ENCODE results near the gene TNFRSF14.

TNFRSF14 gene

GRCh38 chr1:2583331-2583791, 27.2 kb downstream of the TNFRSF14 start:
- no peaks in the 10 kb centered on the region for H3K79me2 ChIP-seq (ENCODE audit: control insufficient read depth, low read length)
- no peak for TF ChIP-seq CTCF (IDR thresholded peaks at IDR 0.05; ENCODE audit: low read depth, low read length, poor library complexity, severe bottlenecking)
- no peak for TF ChIP-seq EZH2phosphoT487 (IDR thresholded peaks at IDR 0.05; ENCODE audit: borderline replicate concordance, low read length)
- no peaks in the 10 kb centered on the region for H4K20me1 ChIP-seq (ENCODE audit: control insufficient read depth, insufficient read depth, low read depth, low read length)
- H3K4me1 ChIP-seq (ENCODE audit: control insufficient read depth, low read length) = peaks cover 71% of the 10 kb centered on the region
- no peak overlapping the region for H3K27ac ChIP-seq (ENCODE audit: low read depth, low read length)
- H3K36me3 ChIP-seq (ENCODE audit: control insufficient read depth, low read length) = peaks cover 14% of the 10 kb centered on the region
- H3K4me2 ChIP-seq (ENCODE audit: low read length) = 0 out of 2 replicates have a peak overlapping the region, but pooled peaks have one; percentile 88
- H3F3A ChIP-seq (ENCODE audit: control insufficient read depth, insufficient read depth) = peaks cover 12% of the 10 kb centered on the region
- H3K9me2 ChIP-seq (replicated peaks; ENCODE audit: control insufficient read depth, low read length) = no peaks in the 10 kb centered on the region
- no peaks in the 10 kb centered on the region for H3K27me3 ChIP-seq (ENCODE audit: control insufficient read depth, low read length)
- no peak overlapping the region for H3K4me3 ChIP-seq (ENCODE audit: low read length)
- no peaks in the 10 kb centered on the region for H3K9me3 ChIP-seq (ENCODE audit: control insufficient read depth, insufficient read depth, low read length)

DNA sequence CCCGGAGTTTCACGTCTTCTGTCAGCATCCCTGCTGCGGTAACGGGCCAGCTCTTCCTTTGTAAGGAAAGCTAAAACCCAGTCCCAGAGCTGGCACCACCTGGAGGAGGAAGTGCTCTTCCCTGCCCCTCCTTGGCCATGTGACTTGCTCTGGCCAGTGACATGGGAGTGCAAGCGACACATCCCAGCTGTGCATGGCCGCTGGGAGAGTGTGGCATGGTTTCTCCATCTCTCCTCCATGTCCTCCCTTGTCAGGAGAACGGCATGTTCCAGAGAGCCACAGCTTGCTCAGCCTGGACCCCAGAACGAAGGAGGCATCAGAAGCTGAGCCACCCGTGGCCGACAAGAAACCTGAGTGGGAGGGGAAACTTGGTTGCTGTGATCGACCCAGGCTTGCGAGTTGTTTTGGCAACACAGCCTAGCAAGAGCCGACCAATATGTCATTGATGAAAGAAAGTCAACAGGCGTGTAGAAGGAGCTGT, 27.7 kb downstream of the TNFRSF14 start:
- TF ChIP-seq EZH2phosphoT487 (IDR thresholded peaks at IDR 0.05; ENCODE audit: borderline replicate concordance, low read length) = no peak
- no peak for TF ChIP-seq CTCF (IDR thresholded peaks at IDR 0.05; ENCODE audit: low read depth, low read length, poor library complexity, severe bottlenecking)
- Histone ChIP-seq H3K9me2 (replicated peaks; ENCODE audit: control insufficient read depth, low read length) (no peaks in the 10 kb centered on the region), H3K4me1 (ENCODE audit: control insufficient read depth, low read length) (peaks cover 65% of the 10 kb centered on the region), H3K4me2 (ENCODE audit: low read length) (peak overlapping the region; percentile 88), H4K20me1 (ENCODE audit: control insufficient read depth, insufficient read depth, low read depth, low read length) (no peaks in the 10 kb centered on the region), H3F3A (ENCODE audit: control insufficient read depth, insufficient read depth) (peaks cover 8% of the 10 kb centered on the region), H3K27ac (ENCODE audit: low read depth, low read length) (peak overlapping the region; percentile 90), H3K27me3 (ENCODE audit: control insufficient read depth, low read length) (no peaks in the 10 kb centered on the region), H3K4me3 (ENCODE audit: low read length) (peak overlapping the region; percentile 88; the same call in 1 of the 2 replicates), H3K79me2 (ENCODE audit: control insufficient read depth, low read length) (no peaks in the 10 kb centered on the region), H3K9me3 (ENCODE audit: control insufficient read depth, insufficient read depth, low read length) (no peaks in the 10 kb centered on the region), H3K36me3 (ENCODE audit: control insufficient read depth, low read length) (peaks cover 14% of the 10 kb centered on the region)

DNA sequence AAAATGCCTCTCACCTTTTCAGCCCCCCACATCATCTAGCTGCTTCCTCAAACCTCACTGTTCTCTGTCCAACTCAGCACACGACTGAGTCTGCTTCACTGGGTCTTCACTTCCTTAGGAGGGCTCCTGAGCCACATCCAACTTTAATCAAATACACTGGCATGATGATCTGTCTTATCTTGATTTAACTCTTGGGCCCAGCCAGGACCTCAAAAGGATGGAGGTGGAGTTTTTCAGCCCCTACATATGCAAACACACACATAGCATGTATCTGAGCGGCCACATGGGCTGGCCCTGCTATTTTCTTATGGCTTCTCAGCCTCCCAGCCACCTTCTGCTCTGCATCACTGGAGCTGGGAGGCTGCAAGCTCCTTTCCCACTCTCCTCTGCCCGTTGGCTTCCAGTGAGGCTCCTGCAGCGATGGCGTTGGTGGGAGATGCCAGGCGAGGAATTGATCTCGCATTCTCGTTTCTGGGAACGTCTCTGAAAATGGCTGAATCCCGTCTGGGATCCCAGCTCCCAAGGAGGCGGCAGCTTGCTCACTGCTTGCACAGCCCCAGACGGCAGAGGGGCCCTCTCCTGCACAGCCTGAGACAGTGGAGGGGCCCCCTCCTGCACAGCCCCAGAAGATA, 28.6 kb downstream of the TNFRSF14 start:
- TF ChIP-seq EZH2phosphoT487 (IDR thresholded peaks at IDR 0.05; ENCODE audit: borderline replicate concordance, low read length) = no peak
- TF ChIP-seq CTCF (IDR thresholded peaks at IDR 0.05; ENCODE audit: low read depth, low read length, poor library complexity, severe bottlenecking) = no peak
- Histone ChIP-seq H3K4me2 (ENCODE audit: low read length) (peak overlapping the region; percentile 88), H3K4me1 (ENCODE audit: control insufficient read depth, low read length) (peaks cover 60% of the 10 kb centered on the region), H3K36me3 (ENCODE audit: control insufficient read depth, low read length) (peaks cover 14% of the 10 kb centered on the region), H3K79me2 (ENCODE audit: control insufficient read depth, low read length) (no peaks in the 10 kb centered on the region), H3K4me3 (ENCODE audit: low read length) (peak overlapping the region; percentile 88), H3K27ac (ENCODE audit: low read depth, low read length) (peak overlapping the region; percentile 90), H4K20me1 (ENCODE audit: control insufficient read depth, insufficient read depth, low read depth, low read length) (no peaks in the 10 kb centered on the region), H3K9me2 (replicated peaks; ENCODE audit: control insufficient read depth, low read length) (no peaks in the 10 kb centered on the region), H3F3A (ENCODE audit: control insufficient read depth, insufficient read depth) (peaks cover 8% of the 10 kb centered on the region), H3K27me3 (ENCODE audit: control insufficient read depth, low read length) (no peaks in the 10 kb centered on the region), H3K9me3 (ENCODE audit: control insufficient read depth, insufficient read depth, low read length) (no peaks in the 10 kb centered on the region)

Measured in DOHH2 (cell line).